HG03196 (cell line): Measurements from ENCODE around the gene FBXO2.
"Not testable (repeated sequence)": the region's sequence is repeated elsewhere in the genome, so short reads cannot be mapped to it uniquely, and the experiment has no call there.

Experiments used
- ATAC-seq: cut with Tn5 transposase; IDR thresholded peaks from one replicate; pipeline ENCODE4 v1.9.1; 2021; ENCODE audit not compliant: unreplicated experiment

FBXO2 gene

DNA sequence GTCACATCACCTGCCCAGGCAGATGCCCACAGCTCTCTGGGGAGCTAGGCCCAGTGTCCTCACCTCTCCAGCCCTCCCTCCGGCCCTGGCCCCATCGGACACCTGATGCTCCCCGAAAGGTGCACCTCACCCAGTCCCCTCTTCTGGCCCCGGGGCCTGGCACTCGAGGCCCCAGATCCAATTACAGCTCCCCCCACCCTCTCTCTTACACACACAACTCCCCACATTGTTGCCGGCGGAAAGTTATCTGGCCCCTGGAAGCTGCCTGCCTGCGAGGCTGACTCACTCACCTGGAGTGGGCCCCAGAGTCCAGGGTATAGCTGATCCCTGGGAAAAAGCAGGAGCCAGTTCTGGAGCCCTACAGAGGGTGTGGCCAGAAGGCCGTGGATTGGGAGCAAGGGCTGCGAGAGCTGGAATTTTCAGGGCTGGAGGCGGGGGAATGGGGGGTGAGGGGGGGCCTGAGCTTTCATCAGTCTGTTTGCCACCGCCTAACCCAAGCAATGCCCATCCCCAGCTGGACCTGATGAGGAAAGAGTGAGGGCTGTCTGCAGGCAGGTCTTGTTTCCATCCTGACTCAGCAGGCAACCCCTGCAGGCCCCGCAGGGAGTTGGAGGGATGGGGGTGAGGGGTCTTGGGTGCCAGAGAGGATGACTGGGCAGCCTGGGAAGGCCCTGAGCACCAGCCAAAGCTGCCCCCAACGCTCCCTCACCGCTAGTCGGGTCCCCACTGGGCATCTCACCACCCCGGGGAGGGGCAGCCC is 948 bp downstream of the FBXO2 start:
- ATAC-seq, result no peak

DNA sequence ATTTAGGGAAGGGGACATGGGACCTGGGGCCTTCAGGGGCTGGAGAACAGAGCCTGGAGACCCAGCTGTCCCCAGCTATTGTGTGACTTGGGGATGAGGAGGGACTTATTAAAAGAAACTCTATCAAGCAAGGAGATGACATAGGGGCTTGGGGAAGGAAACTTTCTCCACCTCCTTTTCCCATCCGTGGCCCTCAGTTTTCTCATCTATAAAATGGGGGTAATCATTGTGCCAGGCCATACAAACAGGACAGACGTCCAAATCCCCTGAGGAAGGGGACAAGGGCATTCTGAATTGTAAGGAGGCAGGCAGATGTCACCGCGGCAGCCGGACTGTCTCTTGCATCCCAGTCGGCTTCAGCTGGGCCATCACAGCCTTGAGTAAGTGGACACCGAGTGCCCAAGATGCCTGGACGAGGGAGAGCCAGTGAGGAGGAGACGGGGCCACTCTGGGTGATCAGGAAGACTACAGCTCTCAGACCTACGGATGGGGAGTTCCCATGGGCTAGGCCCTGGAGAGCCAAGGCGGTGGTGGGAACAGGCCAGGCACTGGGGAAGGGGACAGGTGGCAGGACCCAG is 1.9 kb downstream of the FBXO2 start:
- no peak for ATAC-seq

GRCh38 chr1:11651017-11651416 is 3.2 kb downstream of the FBXO2 start:
- no peak for ATAC-seq

- no peak for ATAC-seq
These were observed 3.8 kb downstream of the FBXO2 start for GRCh38 chr1:11650331-11650991.

GRCh38 chr1:11649624-11650330 is 4.5 kb downstream of the FBXO2 start:
- no peak for ATAC-seq

DNA sequence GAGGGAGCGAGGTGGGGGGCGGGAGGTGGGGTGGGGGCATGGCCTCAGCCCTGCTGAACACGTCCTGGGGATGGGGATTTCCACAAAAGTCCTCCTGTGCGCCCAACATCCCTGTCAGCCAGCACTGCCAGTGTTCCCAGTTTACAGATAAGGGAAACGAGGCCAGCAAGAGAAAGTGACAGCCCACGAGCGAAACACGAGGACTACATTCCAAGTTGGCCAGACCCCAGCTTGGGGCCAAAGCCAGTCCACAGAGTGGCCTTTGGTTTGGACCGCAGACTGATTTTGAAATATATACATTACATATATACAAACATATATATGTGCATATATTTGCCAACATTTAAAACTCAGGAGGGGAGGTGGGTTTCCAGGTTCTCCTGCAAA is 5.0 kb downstream of the FBXO2 start:
- no peak for ATAC-seq

GRCh38 chr1:11648732-11649158 is 5.5 kb downstream of the FBXO2 start:
- ATAC-seq, result no peak

GRCh38 chr1:11648039-11648438 is 6.2 kb downstream of the FBXO2 start:
- no peak for ATAC-seq

DNA sequence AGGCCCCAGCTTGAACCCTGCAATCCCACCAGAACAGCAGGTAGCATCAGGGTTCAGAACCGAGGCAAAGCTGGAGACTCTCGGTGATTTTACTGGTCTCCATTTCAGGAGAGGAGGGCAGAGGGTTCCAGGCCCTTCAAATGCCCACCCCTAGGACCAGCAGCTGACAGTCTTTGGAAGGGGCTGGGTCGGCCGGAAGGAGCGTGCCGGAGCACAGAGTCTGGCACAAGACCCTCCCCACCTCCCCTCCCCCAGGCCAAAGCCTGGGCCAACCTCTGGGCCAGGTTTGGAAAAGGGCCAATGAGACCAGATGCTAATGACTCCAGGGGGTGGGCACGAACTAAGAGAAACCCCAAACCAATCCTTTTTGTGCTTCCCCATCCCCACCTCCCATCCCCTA is 6.9 kb downstream of the FBXO2 start:
- ATAC-seq, result no peak

GRCh38 chr1:11646317-11646716 is 7.9 kb downstream of the FBXO2 start:
- ATAC-seq, result no peak

DNA sequence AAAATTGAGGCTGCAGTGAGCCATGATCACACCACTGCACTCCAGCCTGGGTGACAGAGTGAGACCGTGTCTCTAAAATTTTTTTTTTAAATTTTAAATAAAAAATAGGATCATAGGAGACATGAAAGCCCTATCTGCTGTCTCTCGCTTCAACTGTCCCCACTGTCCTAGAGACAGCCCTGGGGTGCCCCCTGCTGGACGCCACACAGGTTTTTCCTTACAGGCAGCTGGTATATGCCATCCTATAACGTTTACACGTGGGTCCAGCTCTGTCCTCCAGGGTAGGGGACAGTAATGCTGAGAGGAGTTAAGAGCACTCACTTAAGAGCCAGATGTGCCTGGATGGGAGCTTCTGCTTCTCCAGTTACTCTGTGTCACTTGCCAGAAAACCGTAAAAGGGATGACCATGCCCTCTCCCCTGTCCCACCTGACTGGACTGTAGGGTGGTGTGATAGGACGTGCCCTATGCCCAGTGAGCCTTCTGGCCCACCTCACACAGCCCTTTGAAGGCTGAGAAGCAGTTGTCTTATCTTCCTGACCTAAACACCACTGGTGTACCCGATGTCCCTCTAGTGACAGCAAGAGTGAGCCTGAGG is 8.5 kb downstream of the FBXO2 start:
- ATAC-seq, result no peak

GRCh38 chr1:11645270-11645669 is 9.0 kb downstream of the FBXO2 start:
- ATAC-seq, result no peak

DNA sequence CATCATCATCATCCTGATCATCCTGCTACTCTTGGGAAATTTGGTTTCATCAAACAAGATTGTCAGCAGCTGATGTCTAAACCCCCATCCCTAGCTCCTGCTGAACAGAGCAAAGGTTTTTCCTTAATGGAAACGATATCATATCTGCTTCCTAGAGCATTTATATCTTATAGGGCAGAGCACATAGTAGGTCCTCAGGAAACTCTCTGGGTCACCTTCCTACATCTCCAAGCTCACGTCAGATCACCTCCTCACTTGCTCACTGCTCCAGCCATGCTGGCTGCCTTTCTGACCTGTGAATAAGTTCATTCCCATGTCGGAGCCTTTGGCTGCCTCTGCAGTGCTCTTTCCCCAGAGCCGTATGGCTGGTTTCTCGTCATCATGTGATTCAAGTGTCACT is 10.4 kb downstream of the FBXO2 start:
- no peak for ATAC-seq

DNA sequence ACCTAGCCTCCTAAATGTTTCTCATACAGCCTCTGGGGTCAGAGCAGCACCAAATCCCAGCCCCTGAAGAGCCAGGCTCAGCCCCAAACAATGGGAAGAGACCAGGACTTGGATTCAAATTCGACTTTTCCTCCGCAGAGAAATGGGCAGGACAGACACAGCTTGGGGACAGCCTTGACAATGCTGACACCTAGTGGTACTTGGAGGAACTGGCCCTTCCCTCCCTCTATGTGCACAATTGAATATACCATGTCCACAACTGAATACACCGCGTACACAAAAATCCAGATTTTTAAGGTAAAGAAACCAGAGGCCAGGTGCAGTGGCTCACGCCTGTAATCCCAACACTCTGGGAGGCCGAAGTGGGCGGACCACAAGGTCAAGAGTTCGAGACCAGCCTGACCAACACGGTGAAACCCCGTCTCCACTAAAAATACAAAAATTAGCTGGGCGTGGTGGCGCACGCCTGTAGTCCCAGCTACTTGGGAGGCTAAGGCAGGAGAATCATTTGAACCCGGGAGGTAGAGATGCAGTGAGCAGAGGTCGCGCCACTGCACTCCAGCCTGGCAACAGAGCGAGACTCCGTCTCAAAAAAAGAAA is 11.7 kb downstream of the FBXO2 start:
- ATAC-seq, result not testable (repeated sequence)

- ATAC-seq, result no peak
These were observed 12.4 kb downstream of the FBXO2 start for GRCh38 chr1:11641776-11642305.

- ATAC-seq, result no peak
These were observed 13.3 kb downstream of the FBXO2 start for GRCh38 chr1:11640944-11641343.

DNA sequence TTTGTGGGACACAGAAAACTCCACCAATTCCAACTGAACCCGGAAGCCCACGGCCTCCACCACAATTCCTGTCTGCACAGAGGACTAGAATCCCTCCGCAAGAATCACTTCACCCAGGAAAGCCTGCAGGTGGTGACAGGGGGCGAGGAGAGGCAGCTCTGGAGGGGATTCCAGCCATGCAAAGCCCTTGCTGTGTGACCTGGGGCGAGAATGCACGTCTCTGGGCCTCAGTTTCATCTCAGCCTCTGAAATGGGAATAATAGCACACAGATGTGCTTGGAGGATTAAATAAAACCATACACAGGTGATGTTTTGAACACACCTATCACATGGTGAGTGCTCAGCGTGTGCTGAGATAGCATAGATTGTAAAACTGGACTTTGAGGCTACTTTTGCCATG is 14.1 kb downstream of the FBXO2 start:
- no peak for ATAC-seq

- no peak for ATAC-seq
These were observed 14.9 kb downstream of the FBXO2 start for GRCh38 chr1:11639372-11639771.

DNA sequence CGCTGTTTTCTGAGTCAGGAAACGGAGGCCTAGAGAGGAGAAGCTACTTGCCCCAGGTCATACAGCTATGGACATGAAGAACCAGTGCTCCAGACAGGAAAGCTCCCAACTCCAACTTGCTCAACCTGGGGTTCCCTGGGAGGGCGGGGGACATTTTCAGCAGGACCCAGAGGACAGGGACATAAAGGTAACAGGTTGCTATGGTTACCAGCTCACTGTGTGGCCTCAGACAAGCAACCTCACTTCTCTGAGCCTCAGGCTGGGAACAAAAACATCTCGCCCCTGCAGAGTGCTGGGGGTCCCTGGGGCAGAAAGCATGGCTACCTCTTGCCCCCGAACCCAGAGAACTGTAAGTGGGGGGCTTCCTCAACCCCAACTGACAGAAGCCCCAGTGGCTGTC is 16.1 kb downstream of the FBXO2 start:
- no peak for ATAC-seq

- no peak for ATAC-seq
These were observed 19.6 kb downstream of the FBXO2 start for GRCh38 chr1:11634365-11635192.
